Left lung (tissue), 10 donors: ENCODE results near the gene ZNF516. TPM values are rescaled to one million over a fixed set of nuclear protein-coding genes. Genes with fewer than 3 reads are reported as not detected.

Experiments
- ATAC-seq: fragments of 200-7000 bp; cut with Tn5 transposase; one replicate; pipeline ENCODE4 v1.9.1; 2020; ENCODE audit warnings: moderate library complexity
- DNase-seq, 4 donors: peaks; one replicate each; pipeline ENCODE4 v3.0.0-alpha.2; 2013 to 2020
- H3K27ac ChIP-seq, 2 donors: fragments of 200-600 bp; sonication (generic) in 1 of 2; one replicate each; pipeline versions ENCODE4 v1.5.0 to v1.8.0; 2020 to 2021
- H3K27me3 ChIP-seq, 2 donors: fragments of 200-600 bp; sonication (generic) in 1 of 2; one replicate each; pipeline versions ENCODE4 v1.5.0 to v1.8.0; 2020 to 2021
- H3K36me3 ChIP-seq, 2 donors: fragments of 200-600 bp; sonication (generic) in 1 of 2; one replicate each; pipeline versions ENCODE4 v1.5.0 to v1.8.0; 2020 to 2021
- H3K4me1 ChIP-seq, 2 donors: fragments of 200-600 bp; one replicate each; pipeline ENCODE4 v1.8.0; 2021
- H3K4me3 ChIP-seq, 2 donors: fragments of 200-600 bp; sonication (generic) in 1 of 2; one replicate each; pipeline versions ENCODE4 v1.5.0 to v1.8.0; 2020 to 2021; ENCODE audit warnings: mild to moderate bottlenecking in 1 of 2
- H3K9me3 ChIP-seq, 2 donors: fragments of 200-600 bp; sonication (generic) in 1 of 2; one replicate each; pipeline versions ENCODE4 v1.5.0 to v1.8.0; 2020 to 2021
- intact Hi-C, 2 donors: fragments of 100-400 bp; cut with DNase I; formaldehyde crosslinking; loops; one replicate each; pipeline versions ENCODE4 v1.11.2 to v1.14.2; 2022
- polyA plus RNA-seq, 6 donors: library from polyadenylated mRNA; unstranded; fragments of 120-200 nt; gene quantifications; one replicate each; pipeline ENCODE4 v1.2.1, GENCODE V29; 2013; ENCODE audit not compliant: insufficient read length in 6 of 6
- total RNA-seq, 2 donors: library from RNA; stranded (reverse); fragmentation: NEBNext Ultra II Directional; extraction: Animal tissue kit (Norgen Biotek cat#: 25700); gene quantifications; one replicate each; pipeline ENCODE4 v1.2.1, GENCODE V29; 2021
- TF ChIP-seq, protein P1 (sequence below), 2 donors: fragments of 200-600 bp; sonication (generic) in 1 of 2; IDR thresholded peaks; one replicate each; pipeline versions ENCODE4 v1.5.0 to v1.8.0; 2021; ENCODE audit warnings: antibody characterized with exemption in 2 of 2
- donor health status: DM: no; HTN: yes; CAD: no.
- donor health status: DM: no; HTN: no; CAD: no.

ZNF516 gene
- total and polyA plus RNA-seq, 8 donors, result 33.9 to 51.2 (median 46.8) TPM

- ATAC-seq (no peak), DNase-seq (peak in 1 of 4 donors; percentile 64)
- no peaks in the 10 kb centered on the region for H3K27me3 ChIP-seq
- H3K4me1 ChIP-seq, result peaks cover 0 to 6% of the 10 kb centered on the region in 2 donors
- intact Hi-C loops, result no loop called here
- no peaks in the 10 kb centered on the region for H3K9me3 ChIP-seq
- H3K36me3 ChIP-seq, result peaks cover 0 to 23% of the 10 kb centered on the region in 2 donors
- H3K27ac ChIP-seq, result no peak overlapping the region
- no peak overlapping the region for H3K4me3 ChIP-seq
- TF ChIP-seq, protein P1, sequence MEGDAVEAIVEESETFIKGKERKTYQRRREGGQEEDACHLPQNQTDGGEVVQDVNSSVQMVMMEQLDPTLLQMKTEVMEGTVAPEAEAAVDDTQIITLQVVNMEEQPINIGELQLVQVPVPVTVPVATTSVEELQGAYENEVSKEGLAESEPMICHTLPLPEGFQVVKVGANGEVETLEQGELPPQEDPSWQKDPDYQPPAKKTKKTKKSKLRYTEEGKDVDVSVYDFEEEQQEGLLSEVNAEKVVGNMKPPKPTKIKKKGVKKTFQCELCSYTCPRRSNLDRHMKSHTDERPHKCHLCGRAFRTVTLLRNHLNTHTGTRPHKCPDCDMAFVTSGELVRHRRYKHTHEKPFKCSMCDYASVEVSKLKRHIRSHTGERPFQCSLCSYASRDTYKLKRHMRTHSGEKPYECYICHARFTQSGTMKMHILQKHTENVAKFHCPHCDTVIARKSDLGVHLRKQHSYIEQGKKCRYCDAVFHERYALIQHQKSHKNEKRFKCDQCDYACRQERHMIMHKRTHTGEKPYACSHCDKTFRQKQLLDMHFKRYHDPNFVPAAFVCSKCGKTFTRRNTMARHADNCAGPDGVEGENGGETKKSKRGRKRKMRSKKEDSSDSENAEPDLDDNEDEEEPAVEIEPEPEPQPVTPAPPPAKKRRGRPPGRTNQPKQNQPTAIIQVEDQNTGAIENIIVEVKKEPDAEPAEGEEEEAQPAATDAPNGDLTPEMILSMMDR (IDR thresholded peaks at IDR 0.05), result no peak
Observed at GRCh38 chr18:76434452-76434851, 60.6 kb downstream of the ZNF516 start.

- Histone ChIP-seq H3K4me3 (no peak overlapping the region), H3K9me3 (no peaks in the 10 kb centered on the region), H3K36me3 (peaks cover 0 to 22% of the 10 kb centered on the region in 2 donors), H3K27me3 (no peaks in the 10 kb centered on the region), H3K27ac (no peak overlapping the region), H3K4me1 (peaks cover 0 to 13% of the 10 kb centered on the region in 2 donors)
- TF ChIP-seq, protein P1 (IDR thresholded peaks at IDR 0.05), result no peak
- intact Hi-C loops, result no loop called here
- peak in 1 of 4 donors; percentile 76 for DNase-seq
- no peak for ATAC-seq
Observed at GRCh38 chr18:76433788-76434187, 61.3 kb downstream of the ZNF516 start.

DNA sequence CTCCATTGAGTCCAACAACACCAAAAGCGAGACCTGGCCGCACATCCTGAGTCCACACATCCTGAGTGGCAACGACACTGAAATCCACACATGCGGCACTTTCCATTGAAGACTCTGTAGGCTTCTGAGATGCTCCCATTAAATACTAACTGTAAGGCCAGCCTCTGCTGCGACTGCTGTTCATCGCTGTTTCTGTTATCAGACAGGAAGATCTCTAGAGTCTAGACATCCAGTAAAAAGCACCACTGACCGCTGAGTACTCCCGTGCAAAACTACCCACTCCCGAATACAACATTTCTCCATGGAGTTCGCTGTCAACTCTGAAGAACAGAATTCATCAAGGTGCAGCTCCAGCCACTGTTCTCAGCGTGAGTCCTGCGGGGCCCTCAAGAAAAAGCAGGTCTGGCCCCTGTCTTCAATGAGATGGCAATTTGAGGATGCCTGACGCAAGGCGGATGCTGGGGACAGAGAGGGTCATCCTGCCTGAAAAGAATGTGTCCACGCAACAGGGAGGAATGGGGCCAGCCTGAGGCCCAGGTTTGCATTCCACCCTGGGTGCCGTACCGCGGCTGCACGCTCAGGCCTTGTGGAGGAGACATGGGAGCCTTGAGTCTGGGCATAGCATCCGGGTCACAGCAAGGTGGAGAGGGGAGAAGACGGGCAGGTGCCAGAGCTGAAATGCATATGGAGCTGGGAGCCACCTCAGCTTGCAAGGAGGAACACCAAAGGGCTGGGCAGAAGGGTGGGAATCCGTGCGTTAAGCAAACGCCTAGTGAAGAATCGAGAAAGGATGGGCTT is 61.9 kb downstream of the ZNF516 start:
- TF ChIP-seq, protein P1 (IDR thresholded peaks at IDR 0.05), result no peak
- no peak for ATAC-seq
- Histone ChIP-seq H3K4me1 (peaks cover 0 to 19% of the 10 kb centered on the region in 2 donors), H3K27ac (no peak overlapping the region), H3K9me3 (no peaks in the 10 kb centered on the region), H3K36me3 (peaks cover 0 to 22% of the 10 kb centered on the region in 2 donors), H3K27me3 (no peaks in the 10 kb centered on the region), H3K4me3 (no peak overlapping the region)
- intact Hi-C loops, result no loop called here
- no peak for DNase-seq

GRCh38 chr18:76432274-76432755 is 62.7 kb downstream of the ZNF516 start:
- H3K36me3 ChIP-seq, result peaks cover 0 to 21% of the 10 kb centered on the region in 2 donors
- H3K4me1 ChIP-seq, result peaks cover 0 to 24% of the 10 kb centered on the region in 2 donors
- H3K27me3 ChIP-seq, result no peaks in the 10 kb centered on the region
- H3K27ac ChIP-seq, result no peak overlapping the region
- ATAC-seq, result no peak
- TF ChIP-seq, protein P1 (IDR thresholded peaks at IDR 0.05), result no peak
- no peak overlapping the region for H3K4me3 ChIP-seq
- H3K9me3 ChIP-seq, result no peaks in the 10 kb centered on the region
- intact Hi-C loops, result no loop called here
- DNase-seq, result no peak

DNA sequence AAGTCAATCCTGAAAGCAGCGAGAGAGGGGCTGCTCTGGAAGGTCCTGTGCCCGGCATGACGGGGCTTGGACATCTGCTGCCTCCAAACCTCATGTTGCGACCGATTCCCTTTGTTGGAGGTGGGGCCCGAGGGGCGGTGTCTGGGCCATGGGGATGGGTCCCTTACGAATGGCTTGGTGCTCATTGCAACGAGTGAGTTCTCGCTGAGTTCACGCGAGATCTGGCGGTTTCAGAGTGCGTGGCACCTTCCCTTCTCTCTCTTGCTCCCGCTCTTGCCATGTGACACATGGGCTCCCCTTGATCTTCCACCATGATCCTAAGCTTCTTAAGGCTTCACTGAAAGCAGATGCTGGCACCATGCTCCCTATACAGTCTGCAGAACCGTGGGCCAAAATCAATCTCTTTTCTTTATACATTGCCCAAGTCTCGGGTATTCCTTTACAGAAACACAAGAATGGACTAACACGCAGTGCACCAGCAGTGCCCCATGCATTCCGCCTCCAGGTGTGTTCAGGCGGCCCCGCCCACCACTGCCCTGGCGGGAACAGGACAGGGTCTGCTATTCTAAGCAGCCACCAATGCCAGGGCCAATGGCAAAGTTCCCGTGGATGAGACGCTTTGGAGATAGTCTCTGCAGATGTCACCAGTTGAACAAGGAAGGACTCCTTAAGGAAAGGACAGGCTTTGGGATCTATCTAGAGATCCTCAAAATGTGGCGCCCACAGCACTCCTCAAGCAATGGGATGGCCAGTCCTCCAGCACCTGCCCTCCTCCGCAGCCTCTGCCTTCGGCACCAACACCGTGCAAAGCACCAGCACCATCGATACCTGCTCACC is 63.4 kb downstream of the ZNF516 start:
- H3K36me3 ChIP-seq, result peaks cover 0 to 18% of the 10 kb centered on the region in 2 donors
- TF ChIP-seq, protein P1 (IDR thresholded peaks at IDR 0.05), result no peak
- H3K27me3 ChIP-seq, result no peaks in the 10 kb centered on the region
- H3K9me3 ChIP-seq, result no peaks in the 10 kb centered on the region
- H3K27ac ChIP-seq, result no peak overlapping the region
- H3K4me3 ChIP-seq, result no peak overlapping the region
- ATAC-seq (no peak), DNase-seq (no peak)
- H3K4me1 ChIP-seq, result peaks cover under 1 to 31% of the 10 kb centered on the region in 2 donors
- intact Hi-C loops, result no loop called here
